Hematopoietic multipotent progenitor cell treated with erythropoietin and hydrocortisone succinate and interleukin-3 and kit ligand, for 15 days (in vitro differentiated cells): ENCODE measurements around the gene EPB41L2.

Source experiments
- DNase-seq: peaks from one replicate; pipeline ENCODE4 v3.0.0-alpha.2; 2015; ENCODE audit warnings: low spot score

EPB41L2 gene

GRCh38 chr6:130864344-130864743 lies 198.7 kb downstream of the EPB41L2 start:
- DNase-seq, result no peak

GRCh38 chr6:130863415-130864230 lies 199.4 kb downstream of the EPB41L2 start:
- no peak for DNase-seq

GRCh38 chr6:130862370-130862769 lies 200.7 kb downstream of the EPB41L2 start:
- DNase-seq, result no peak

- DNase-seq, result no peak
These were observed 203.7 kb downstream of the EPB41L2 start for GRCh38 chr6:130859161-130859867.

GRCh38 chr6:130858498-130859160 lies 204.4 kb downstream of the EPB41L2 start:
- no peak for DNase-seq

- DNase-seq, result no peak
These were observed 205.0 kb downstream of the EPB41L2 start for GRCh38 chr6:130858054-130858453.

GRCh38 chr6:130853555-130854183 lies 209.4 kb downstream of the EPB41L2 start:
- no peak for DNase-seq

GRCh38 chr6:130852844-130853554 lies 210.0 kb downstream of the EPB41L2 start:
- DNase-seq, result no peak

- no peak for DNase-seq
These were observed 212.0 kb downstream of the EPB41L2 start for GRCh38 chr6:130851026-130851425.

- DNase-seq, result no peak
These were observed 213.5 kb downstream of the EPB41L2 start for GRCh38 chr6:130849594-130849993.

GRCh38 chr6:130848945-130849344 lies 214.1 kb downstream of the EPB41L2 start:
- DNase-seq, result no peak

- DNase-seq, result no peak
These were observed 215.8 kb downstream of the EPB41L2 start for GRCh38 chr6:130847001-130847910.

GRCh38 chr6:130846501-130846900 lies 216.5 kb downstream of the EPB41L2 start:
- no peak for DNase-seq

GRCh38 chr6:130843575-130844320 lies 219.3 kb downstream of the EPB41L2 start:
- DNase-seq, result no peak

GRCh38 chr6:130841128-130841728 lies 221.8 kb downstream of the EPB41L2 start:
- DNase-seq, result no peak

- DNase-seq, result no peak
These were observed 223.0 kb downstream of the EPB41L2 start for GRCh38 chr6:130840050-130840449.

- DNase-seq, result no peak
These were observed 223.7 kb downstream of the EPB41L2 start for GRCh38 chr6:130839379-130839778.

GRCh38 chr6:130838951-130839350 lies 224.1 kb downstream of the EPB41L2 start:
- DNase-seq, result no peak

- no peak for DNase-seq
These were observed 224.7 kb downstream of the EPB41L2 start for GRCh38 chr6:130838250-130838860.
